ENCODE data around the gene PITPNC1. TPM values are rescaled to one million over a fixed set of nuclear protein-coding genes. Genes with fewer than 3 reads are reported as not detected.

Gene PITPNC1
- total and polyA plus RNA-seq, 2 of the 13 experiments (the other 11 are each of a cell fraction or from before 2014, with no cell fraction given), result 4.1 to 5.7 TPM

- TF ChIP-seq ZNF646 (CRISPR knock-in tag; IDR thresholded peaks at IDR 0.05) (no peak), ISL2 (CRISPR knock-in tag; IDR thresholded peaks at IDR 0.05) (no peak), EED (CRISPR knock-in tag; IDR thresholded peaks at IDR 0.05) (no peak), ZBTB49 (CRISPR knock-in tag; IDR thresholded peaks at IDR 0.05; ENCODE audit: borderline replicate concordance) (no peak), SNAPC5 (CRISPR knock-in tag; IDR thresholded peaks at IDR 0.05; ENCODE audit: borderline replicate concordance) (no peak), TGIF2 (CRISPR knock-in tag; IDR thresholded peaks at IDR 0.05) (no peak), ZNF687 (CRISPR knock-in tag; IDR thresholded peaks at IDR 0.05) (no peak), NPAS2 (CRISPR knock-in tag; IDR thresholded peaks at IDR 0.05; ENCODE audit: borderline replicate concordance) (no peak)
Measured at GRCh38 chr17:67713169-67713568, 336.1 kb downstream of the PITPNC1 start (continued).
